Natural killer cell (primary cell): ENCODE results near the gene NAAA. TPM values are rescaled to one million over a fixed set of nuclear protein-coding genes. Genes with fewer than 3 reads are reported as not detected.
"Not testable (repeated sequence)": the region's sequence is repeated elsewhere in the genome, so short reads cannot be mapped to it uniquely, and the experiment has no call there.

ENCODE experiments used
- ATAC-seq, 3 donors: fragments of 150-1000 bp in 2 of 3; fragments of 200-7000 bp in 1 of 3; cut with Tn5 transposase; 1 replicate in 1 of 3; 2 replicates in 2 of 3; pipeline ENCODE4 v1.10.0; 2021; ENCODE audit warnings: mild to moderate bottlenecking in 2 of 3, moderate library complexity in 2 of 3
- DNase-seq, 2 donors: peaks; one replicate each; pipeline versions ENCODE4 v3.0.0 to v3.0.0-alpha.2; 2013 to 2021; ENCODE audit warnings: mixed read lengths in 1 of 2
- H3K27ac ChIP-seq: one replicate; pipeline ENCODE4 v1.5.1; 2013; ENCODE audit warnings: mild to moderate bottlenecking, low read length
- H3K27me3 ChIP-seq: one replicate; pipeline ENCODE4 v1.6.1; 2013; ENCODE audit warnings: low read length; ENCODE audit not compliant: control insufficient read depth, insufficient read depth
- H3K36me3 ChIP-seq: one replicate; pipeline ENCODE4 v1.6.1; 2013; ENCODE audit warnings: low read length; ENCODE audit not compliant: control insufficient read depth, insufficient read depth
- H3K4me1 ChIP-seq: one replicate; pipeline ENCODE4 v1.6.1; 2013; ENCODE audit warnings: low read length; ENCODE audit not compliant: control insufficient read depth, insufficient read depth
- H3K4me3 ChIP-seq: one replicate; pipeline ENCODE4 v1.5.1; 2013; ENCODE audit warnings: low read length
- H3K9me3 ChIP-seq: one replicate; pipeline ENCODE4 v1.6.1; 2013; ENCODE audit warnings: low read length; ENCODE audit not compliant: control insufficient read depth, insufficient read depth
- H3K27ac Mint-ChIP-seq, 2 donors: one replicate each; pipeline ENCODE4 v1.8.0; 2022; ENCODE audit warnings: mild to moderate bottlenecking in 2 of 2, mixed read lengths in 2 of 2, moderate library complexity in 1 of 2
- H3K27me3 Mint-ChIP-seq, 2 donors: one replicate each; pipeline ENCODE4 v1.8.0; 2022; ENCODE audit warnings: low read depth in 2 of 2, mixed read lengths in 2 of 2
- H3K36me3 Mint-ChIP-seq: one replicate; pipeline ENCODE4 v1.8.0; 2022; ENCODE audit warnings: mixed read lengths
- H3K4me1 Mint-ChIP-seq, 2 donors: one replicate each; pipeline ENCODE4 v1.8.0; 2022; ENCODE audit warnings: mixed read lengths in 2 of 2
- H3K4me3 Mint-ChIP-seq: one replicate; pipeline ENCODE4 v1.8.0; 2022; ENCODE audit warnings: mild to moderate bottlenecking, moderate library complexity, mixed read lengths
- H3K9me3 Mint-ChIP-seq, 2 donors: one replicate each; pipeline ENCODE4 v1.8.0; 2022; ENCODE audit warnings: mixed read lengths in 2 of 2
- CTCF ChIP-seq: fragments of 200-600 bp; IDR thresholded peaks from one replicate; pipeline ENCODE4 v1.8.0; 2022; ENCODE audit warnings: antibody characterized with exemption
- WGBS: methylation state at CpG from one replicate; pipeline ENCODE4 v1.1.7; 2013; ENCODE audit warnings: missing lambda C conversion rate; ENCODE audit not compliant: insufficient coverage; 5-methylcytosine and 5-hydroxymethylcytosine counted together
- intact Hi-C: fragments of 100-400 bp; cut with micrococcal nuclease; formaldehyde crosslinking; loops from one replicate; pipeline ENCODE4 v1.14.2; 2022
- total RNA-seq, 4 donors: library from RNA; stranded (reverse); fragments of 120-200 nt in 1 of 4; gene quantifications; one replicate each; pipeline versions ENCODE4 v1.2.3 to v1.2.4, GENCODE V29; 2013 to 2022

NAAA gene
- total RNA-seq, 3 donors from 2014 or later (not counting 1 experiment from before 2014, with no cell fraction given) = 37.8 to 56.3 (median 43.4) TPM

GRCh38 chr4:75963558-75963957 is 22.7 kb upstream of the NAAA start:
- H3K4me1 Mint-ChIP-seq = no peaks in the 10 kb centered on the region
- Histone ChIP-seq H3K27ac (no peak overlapping the region), H3K27me3 (no peaks in the 10 kb centered on the region), H3K4me3 (no peak overlapping the region), H3K9me3 (peaks cover 4% of the 10 kb centered on the region), H3K4me1 (no peaks in the 10 kb centered on the region), H3K36me3 (peaks cover 74% of the 10 kb centered on the region)
- no peak for TF ChIP-seq CTCF
- H3K9me3 Mint-ChIP-seq = peaks cover 0 to 3% of the 10 kb centered on the region in 2 donors
- H3K4me3 Mint-ChIP-seq = no peak overlapping the region
- ATAC-seq (no peak), DNase-seq (no peak)
- peaks cover 57% of the 10 kb centered on the region for H3K36me3 Mint-ChIP-seq
- intact Hi-C loops = no loop called here
- H3K27me3 Mint-ChIP-seq = no peaks in the 10 kb centered on the region
- H3K27ac Mint-ChIP-seq = no peak overlapping the region
- no CpG with 5 or more reads among the region's 2 CpGs for WGBS

GRCh38 chr4:75962072-75962471 is 21.3 kb upstream of the NAAA start:
- H3K27ac ChIP-seq, ATAC-seq, DNase-seq, H3K4me3 ChIP-seq, H3K4me1 Mint-ChIP-seq, H3K27me3 ChIP-seq, H3K27me3 Mint-ChIP-seq, H3K4me1 ChIP-seq, H3K4me3 Mint-ChIP-seq, H3K9me3 ChIP-seq, intact Hi-C loops, H3K9me3 Mint-ChIP-seq, H3K27ac Mint-ChIP-seq: not testable (repeated sequence)
- H3K36me3 ChIP-seq = peaks cover 74% of the 10 kb centered on the region
- 100% methylated on average over 1 of the region's 4 CpGs for WGBS
- peaks cover 50% of the 10 kb centered on the region for H3K36me3 Mint-ChIP-seq

GRCh38 chr4:75958546-75958945 is 17.7 kb upstream of the NAAA start:
- H3K9me3 Mint-ChIP-seq, H3K4me1 Mint-ChIP-seq, H3K9me3 ChIP-seq, H3K4me3 Mint-ChIP-seq, H3K27ac Mint-ChIP-seq, H3K27me3 Mint-ChIP-seq, H3K4me1 ChIP-seq, intact Hi-C loops, ATAC-seq, DNase-seq, H3K4me3 ChIP-seq, H3K27me3 ChIP-seq, H3K27ac ChIP-seq: not testable (repeated sequence)
- WGBS = 96% methylated on average over 1 of the region's 7 CpGs
- peaks cover 29% of the 10 kb centered on the region for H3K36me3 Mint-ChIP-seq
- peaks cover 70% of the 10 kb centered on the region for H3K36me3 ChIP-seq

GRCh38 chr4:75954811-75955210 is 14.0 kb upstream of the NAAA start:
- H3K9me3 Mint-ChIP-seq, H3K4me1 Mint-ChIP-seq, H3K4me1 ChIP-seq, H3K27me3 Mint-ChIP-seq, DNase-seq, H3K27ac ChIP-seq, H3K4me3 Mint-ChIP-seq, H3K27ac Mint-ChIP-seq, H3K4me3 ChIP-seq, ATAC-seq, H3K9me3 ChIP-seq, intact Hi-C loops, H3K27me3 ChIP-seq: not testable (repeated sequence)
- 83% methylated on average over 4 of the region's 5 CpGs for WGBS
- peaks cover 80% of the 10 kb centered on the region for H3K36me3 ChIP-seq
- H3K36me3 Mint-ChIP-seq = peaks cover 20% of the 10 kb centered on the region

- Histone ChIP-seq H3K4me1 (no peaks in the 10 kb centered on the region), H3K27me3 (no peaks in the 10 kb centered on the region), H3K27ac (no peak overlapping the region), H3K36me3 (peaks cover 74% of the 10 kb centered on the region), H3K4me3 (no peak overlapping the region), H3K9me3 (no peaks in the 10 kb centered on the region)
- Mint-ChIP-seq H3K27ac (no peak overlapping the region), H3K9me3 (no peaks in the 10 kb centered on the region), H3K27me3 (no peaks in the 10 kb centered on the region), H3K4me1 (no peaks in the 10 kb centered on the region), H3K4me3 (no peak overlapping the region), H3K36me3 (peaks cover 26% of the 10 kb centered on the region)
- intact Hi-C loops = no loop called here
- ATAC-seq = no peak
- WGBS = 91% methylated on average over 2 of the region's 2 CpGs
- DNase-seq = no peak
- no peak for TF ChIP-seq CTCF
Observed at GRCh38 chr4:75953509-75953908, 12.7 kb upstream of the NAAA start.
